AG04449 (cell line): ENCODE measurements around the gene TM9SF4.

Experiments used
- CTCF ChIA-PET: fragments of 350-600 bp; formaldehyde crosslinking; extraction: SDS; loops from one replicate; lab custom pipeline; 2021; ENCODE audit warnings: antibody characterized with exemption; lab: Yijun Ruan, JAX
- POLR2A ChIA-PET: fragments of 400-600, 350-600 bp; formaldehyde crosslinking; extraction: SDS; loops from one replicate; lab custom pipeline; 2020; ENCODE audit warnings: antibody characterized with exemption, inconsistent platforms; lab: Yijun Ruan, JAX
- DNase-seq: peaks from one replicate; pipeline ENCODE4 v3.0.0-alpha.2; 2010; ENCODE audit warnings: low read depth, low spot score
- H3K4me3 ChIP-seq: 2 replicates; pipeline ENCODE4 v1.5.1; 2011; ENCODE audit warnings: low read depth, mild to moderate bottlenecking, control low read depth, low read length
- TF ChIP-seq, protein P1 (sequence below): IDR thresholded peaks from one replicate; pipeline ENCODE4 v1.5.1; 2011; ENCODE audit warnings: mild to moderate bottlenecking, moderate library complexity, low read length, control low read depth, inconsistent platforms; ENCODE audit not compliant: insufficient read depth; ENCODE audit errors: missing control alignments

Gene TM9SF4

DNA sequence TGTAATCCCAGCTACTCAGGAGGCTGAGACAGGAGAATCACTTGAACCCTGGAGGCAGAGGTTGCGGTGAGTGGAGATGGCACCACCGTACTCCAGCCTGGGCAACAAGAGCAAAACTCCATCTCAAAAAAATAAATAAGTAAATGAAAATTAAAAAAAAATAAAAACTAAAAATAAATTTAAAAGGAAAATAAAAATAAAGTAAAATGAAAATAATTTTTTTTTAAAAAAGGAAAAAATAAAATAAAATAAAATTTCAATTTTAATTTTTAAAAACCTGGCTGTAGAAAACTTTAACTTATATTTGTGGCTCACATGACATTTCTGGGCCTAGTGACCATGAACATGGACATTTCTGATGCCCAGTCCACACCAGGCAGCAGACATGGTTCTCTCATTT is 41.3 kb upstream of the TM9SF4 start:
- H3K4me3 ChIP-seq: no peak overlapping the region
- CTCF ChIA-PET: interaction anchor here (1.0 to 16.4 kb wide), 3 partner anchors 10 to 36 kb away, joined by 3 to 105 read pairs (median 3); no protein-coding TSS in a partner anchor

DNA sequence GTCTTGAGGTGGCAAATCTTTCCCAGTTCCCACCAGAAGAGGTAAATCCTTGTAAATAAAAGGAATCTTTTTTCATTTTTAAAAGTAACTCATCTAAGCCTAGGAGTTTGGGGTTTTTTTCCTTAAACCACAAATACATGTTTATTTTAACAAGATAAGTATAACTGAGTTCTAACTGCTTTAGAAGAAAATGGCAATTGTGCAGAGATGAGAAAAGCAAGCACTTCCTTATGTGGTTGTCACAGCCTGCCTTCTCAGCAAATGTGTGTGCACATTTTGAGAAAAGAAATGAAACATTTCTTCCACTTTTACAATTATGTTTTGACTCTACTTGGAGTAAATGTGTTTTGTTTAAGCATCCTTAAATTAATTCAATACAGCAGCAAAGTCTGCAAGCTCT is 39.8 kb upstream of the TM9SF4 start:
- DNase-seq: no peak
- CTCF ChIA-PET: interaction anchor here (16.4 kb wide), 1 partner anchor 22 kb away, joined by 105 read pairs; no protein-coding TSS in a partner anchor
- TF ChIP-seq, protein P1, sequence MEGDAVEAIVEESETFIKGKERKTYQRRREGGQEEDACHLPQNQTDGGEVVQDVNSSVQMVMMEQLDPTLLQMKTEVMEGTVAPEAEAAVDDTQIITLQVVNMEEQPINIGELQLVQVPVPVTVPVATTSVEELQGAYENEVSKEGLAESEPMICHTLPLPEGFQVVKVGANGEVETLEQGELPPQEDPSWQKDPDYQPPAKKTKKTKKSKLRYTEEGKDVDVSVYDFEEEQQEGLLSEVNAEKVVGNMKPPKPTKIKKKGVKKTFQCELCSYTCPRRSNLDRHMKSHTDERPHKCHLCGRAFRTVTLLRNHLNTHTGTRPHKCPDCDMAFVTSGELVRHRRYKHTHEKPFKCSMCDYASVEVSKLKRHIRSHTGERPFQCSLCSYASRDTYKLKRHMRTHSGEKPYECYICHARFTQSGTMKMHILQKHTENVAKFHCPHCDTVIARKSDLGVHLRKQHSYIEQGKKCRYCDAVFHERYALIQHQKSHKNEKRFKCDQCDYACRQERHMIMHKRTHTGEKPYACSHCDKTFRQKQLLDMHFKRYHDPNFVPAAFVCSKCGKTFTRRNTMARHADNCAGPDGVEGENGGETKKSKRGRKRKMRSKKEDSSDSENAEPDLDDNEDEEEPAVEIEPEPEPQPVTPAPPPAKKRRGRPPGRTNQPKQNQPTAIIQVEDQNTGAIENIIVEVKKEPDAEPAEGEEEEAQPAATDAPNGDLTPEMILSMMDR: no peak
- POLR2A ChIA-PET: no interaction called here
- H3K4me3 ChIP-seq: no peak overlapping the region

More for the DNA sequence above, 41.3 kb upstream of the TM9SF4 start:
- POLR2A ChIA-PET: no interaction called here
- no peak for DNase-seq
- TF ChIP-seq, protein P1: no peak

DNA sequence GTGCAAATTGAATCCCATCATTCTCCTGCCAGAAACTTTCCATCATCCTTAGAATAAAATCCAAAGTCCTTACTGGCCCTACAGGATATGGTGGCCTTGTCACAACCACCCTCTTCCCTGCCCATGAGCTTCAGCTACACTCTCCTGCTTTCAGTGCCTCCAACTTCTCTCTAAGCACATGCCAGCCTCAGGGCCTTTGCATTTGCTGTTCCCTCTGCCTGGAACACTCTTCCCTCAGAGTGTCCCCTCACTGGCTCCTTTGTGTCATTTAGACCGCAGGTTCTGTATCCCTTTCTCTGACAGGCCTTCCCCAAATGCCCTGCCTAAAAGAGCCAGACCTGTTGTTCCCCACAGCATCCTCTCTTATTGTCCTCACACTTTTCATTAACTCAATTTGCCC is 39.2 kb upstream of the TM9SF4 start:
- no peak overlapping the region for H3K4me3 ChIP-seq
- CTCF ChIA-PET: interaction anchor here (16.4 kb wide), 1 partner anchor 21 kb away, joined by 105 read pairs; no protein-coding TSS in a partner anchor
- POLR2A ChIA-PET: no interaction called here

DNA sequence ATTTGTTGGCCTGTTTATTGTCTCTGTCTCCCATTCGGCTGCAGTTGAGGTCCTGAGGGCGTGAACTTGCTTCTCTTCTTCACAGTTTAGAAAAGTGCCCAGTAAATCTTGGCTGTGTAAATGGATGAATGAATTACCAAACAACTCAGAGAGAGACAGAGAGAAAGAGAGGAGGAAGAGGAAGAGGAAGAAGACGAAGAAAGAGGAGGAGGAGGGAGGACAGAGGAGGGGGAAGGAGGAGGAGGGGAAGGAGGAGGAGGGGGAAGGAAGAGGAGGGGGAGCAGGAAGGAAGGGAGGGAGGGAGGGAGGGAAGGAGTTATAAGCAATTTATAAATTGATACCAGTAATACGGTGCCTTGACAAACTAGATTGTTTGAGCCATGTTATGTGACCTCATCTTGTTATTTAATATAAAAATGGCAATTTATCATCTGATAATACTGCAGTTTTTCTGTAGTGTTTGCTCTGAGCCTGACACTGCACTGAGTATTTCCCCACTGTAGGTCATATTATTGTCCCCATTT is 38.8 kb upstream of the TM9SF4 start:
- POLR2A ChIA-PET: no interaction called here
- H3K4me3 ChIP-seq: no peak overlapping the region
- TF ChIP-seq, protein P1: no peak
- CTCF ChIA-PET: interaction anchor here (16.4 kb wide), 1 partner anchor 21 kb away, joined by 105 read pairs; no protein-coding TSS in a partner anchor
- no peak for DNase-seq

More for the DNA sequence above, 39.2 kb upstream of the TM9SF4 start:
- TF ChIP-seq, protein P1: no peak
- no peak for DNase-seq

DNA sequence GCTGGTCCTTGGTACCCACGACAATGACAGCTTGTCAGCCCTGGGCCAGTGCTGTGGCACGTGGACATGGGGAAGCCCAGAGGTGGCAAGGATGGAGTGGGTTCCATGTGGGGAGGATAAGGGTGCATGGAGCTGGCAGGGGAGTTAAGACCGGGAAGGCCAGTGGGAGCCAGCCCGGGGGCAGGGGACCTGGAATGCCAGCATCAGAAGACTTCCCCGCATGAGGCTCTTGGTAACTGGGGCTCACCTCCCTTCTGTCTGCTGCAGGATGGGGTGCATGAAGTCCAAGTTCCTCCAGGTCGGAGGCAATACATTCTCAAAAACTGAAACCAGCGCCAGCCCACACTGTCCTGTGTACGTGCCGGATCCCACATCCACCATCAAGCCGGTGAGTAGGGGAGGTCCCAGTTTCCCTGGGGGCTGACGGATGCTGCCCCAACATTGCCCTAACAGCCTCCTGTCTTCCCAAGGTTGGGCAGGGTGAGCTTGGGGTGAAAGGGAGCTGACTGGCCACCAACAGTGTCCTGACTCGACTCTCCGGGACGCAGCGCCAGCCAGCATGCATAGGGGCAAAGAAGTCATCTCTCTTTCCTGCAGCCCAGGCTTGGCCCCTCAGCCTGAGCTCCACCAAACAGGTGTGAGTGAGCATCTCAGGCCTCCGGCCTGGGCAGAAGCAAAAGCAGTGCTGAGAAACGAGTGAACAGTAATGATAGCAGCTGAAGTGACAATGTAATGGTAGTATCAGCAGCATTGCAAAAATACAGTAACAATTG is 37.9 kb upstream of the TM9SF4 start:
- DNase-seq: no peak
- CTCF ChIA-PET: interaction anchor here (0.8 to 16.4 kb wide), 4 partner anchors 20 to 249 kb away, joined by 3 to 105 read pairs (median 4); no protein-coding TSS in a partner anchor
- POLR2A ChIA-PET: no interaction called here

More for the DNA sequence above, 37.9 kb upstream of the TM9SF4 start:
- TF ChIP-seq, protein P1: no peak
- no peak overlapping the region for H3K4me3 ChIP-seq
